Caco-2 (cell line): ENCODE results near the gene TMX1. TPM values are rescaled to one million over a fixed set of nuclear protein-coding genes. Genes with fewer than 3 reads are reported as not detected.

Source experiments
- Bru-seq: library from RNA; stranded (reverse); fragments of 400-500 nt; gene quantifications from one replicate; lab custom pipeline; 2021; lab: Mats Ljungman, UMichigan
- BruChase-seq, 2 experiments: library from RNA; stranded (reverse); fragments of 400-500 nt; gene quantifications; one replicate each; lab custom pipeline; 2021; lab: Mats Ljungman, UMichigan
- BruUV-seq: library from RNA; stranded (reverse); fragments of 400-500 nt; replicated peaks from 2 replicates; lab custom pipeline; 2021; lab: Mats Ljungman, UMichigan
- CTCF ChIA-PET: fragments of 300-600 bp; sonication (Branson Sonifier 250); formaldehyde crosslinking; loops from one replicate; lab custom pipeline; 2022; ENCODE audit warnings: antibody characterized with exemption; lab: Charles Lee
- POLR2A ChIA-PET: fragments of 300-600 bp; sonication (Branson Sonifier 250); formaldehyde crosslinking; loops from one replicate; lab custom pipeline; 2022; ENCODE audit warnings: antibody characterized with exemption; lab: Charles Lee
- DNase-seq, 2 experiments: peaks; one replicate each; pipeline versions ENCODE4 v3.0.0 to v3.0.0-alpha.2; 2020 to 2022
- H3K27me3 ChIP-seq: replicated peaks from 2 replicates; pipeline ENCODE4 v1.6.0; 2011; ENCODE audit warnings: low read length; ENCODE audit not compliant: control insufficient read depth, insufficient read depth
- H3K36me3 ChIP-seq: 2 replicates; pipeline ENCODE4 v1.5.1; 2011; ENCODE audit warnings: low read length; ENCODE audit not compliant: control insufficient read depth, insufficient read depth
- H3K4me1 ChIP-seq: fragments of 250-450 bp; sonication (Bioruptor Pico); 2 replicates; pipeline ENCODE4 v1.5.1; 2020; ENCODE audit warnings: mild to moderate bottlenecking
- H3K4me3 ChIP-seq: 2 replicates; pipeline ENCODE4 v1.5.1; 2011; ENCODE audit warnings: low read depth, mild to moderate bottlenecking, control low read depth, low read length
- H3K9me3 ChIP-seq: fragments of 250-450 bp; sonication (Bioruptor Pico); 2 replicates; pipeline ENCODE4 v1.5.1; 2020; ENCODE audit warnings: mild to moderate bottlenecking, moderate library complexity
- H3K27ac Mint-ChIP-seq: one replicate; pipeline ENCODE4 v1.8.0; 2022; ENCODE audit warnings: mixed read lengths; ENCODE audit not compliant: unreplicated experiment
- H3K27me3 Mint-ChIP-seq: one replicate; pipeline ENCODE4 v1.8.0; 2022; ENCODE audit warnings: mixed read lengths; ENCODE audit not compliant: insufficient read depth, unreplicated experiment
- H3K36me3 Mint-ChIP-seq: one replicate; pipeline ENCODE4 v1.8.0; 2022; ENCODE audit warnings: mild to moderate bottlenecking, mixed read lengths; ENCODE audit not compliant: insufficient read depth, unreplicated experiment
- H3K4me1 Mint-ChIP-seq: one replicate; pipeline ENCODE4 v1.8.0; 2022; ENCODE audit warnings: low read depth, mixed read lengths; ENCODE audit not compliant: unreplicated experiment
- H3K4me3 Mint-ChIP-seq: one replicate; pipeline ENCODE4 v1.8.0; 2022; ENCODE audit warnings: mild to moderate bottlenecking, moderate library complexity, mixed read lengths; ENCODE audit not compliant: unreplicated experiment
- H3K9me3 Mint-ChIP-seq: one replicate; pipeline ENCODE4 v1.8.0; 2022; ENCODE audit warnings: mixed read lengths; ENCODE audit not compliant: unreplicated experiment
- intact Hi-C: fragments of 100-400 bp; cut with micrococcal nuclease; formaldehyde crosslinking; loops from one replicate; pipeline ENCODE4 v1.10.0; 2022; ENCODE audit not compliant: unreplicated experiment
- long read RNA-seq: library from polyadenylated mRNA; stranded (forward); transcript quantifications from one replicate; pipeline ENCODE4 v2.0.0, GENCODE V29; 2022
- total RNA-seq: library from RNA; stranded (reverse); gene quantifications from 2 replicates; pipeline ENCODE4 v1.2.3, GENCODE V29; 2022
- TF ChIP-seq, protein P1 (sequence below), 2 experiments: fragments of 200-600 bp in 1 of 2; IDR thresholded peaks; 1 replicate in 1 of 2; 2 replicates in 1 of 2; pipeline versions ENCODE4 v1.5.1 to v1.8.0; 2011 to 2022; ENCODE audit warnings: antibody characterized with exemption in 1 of 2, control low read depth in 1 of 2, inconsistent platforms in 1 of 2, low read depth in 1 of 2, low read length in 1 of 2, mild to moderate bottlenecking in 1 of 2, moderate library complexity in 1 of 2; ENCODE audit not compliant: insufficient read depth in 1 of 2, severe bottlenecking in 1 of 2, unreplicated experiment in 1 of 2

TMX1 gene, protein sequence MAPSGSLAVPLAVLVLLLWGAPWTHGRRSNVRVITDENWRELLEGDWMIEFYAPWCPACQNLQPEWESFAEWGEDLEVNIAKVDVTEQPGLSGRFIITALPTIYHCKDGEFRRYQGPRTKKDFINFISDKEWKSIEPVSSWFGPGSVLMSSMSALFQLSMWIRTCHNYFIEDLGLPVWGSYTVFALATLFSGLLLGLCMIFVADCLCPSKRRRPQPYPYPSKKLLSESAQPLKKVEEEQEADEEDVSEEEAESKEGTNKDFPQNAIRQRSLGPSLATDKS
- total RNA-seq (40.6 and 44.7 TPM in 2 replicates), Bru-seq, nascent RNA (percentile 94 among the genes with signal in this experiment), BruChase-seq, experiment 1, labeled RNA remaining after a 2-hour chase (percentile 95 among the genes with signal in this experiment), BruChase-seq, experiment 2, labeled RNA remaining after a 6-hour chase (percentile 98 among the genes with signal in this experiment)
- long read RNA-seq, transcript TMX1-201 (8 exons, 3,995 nt) = major isoform, 204 of 213 reads
- long read RNA-seq, partial matches to known transcripts = 1 of 213 reads
- long read RNA-seq, other reads (novel, unspliced or antisense) = 8 of 213 reads

DNA sequence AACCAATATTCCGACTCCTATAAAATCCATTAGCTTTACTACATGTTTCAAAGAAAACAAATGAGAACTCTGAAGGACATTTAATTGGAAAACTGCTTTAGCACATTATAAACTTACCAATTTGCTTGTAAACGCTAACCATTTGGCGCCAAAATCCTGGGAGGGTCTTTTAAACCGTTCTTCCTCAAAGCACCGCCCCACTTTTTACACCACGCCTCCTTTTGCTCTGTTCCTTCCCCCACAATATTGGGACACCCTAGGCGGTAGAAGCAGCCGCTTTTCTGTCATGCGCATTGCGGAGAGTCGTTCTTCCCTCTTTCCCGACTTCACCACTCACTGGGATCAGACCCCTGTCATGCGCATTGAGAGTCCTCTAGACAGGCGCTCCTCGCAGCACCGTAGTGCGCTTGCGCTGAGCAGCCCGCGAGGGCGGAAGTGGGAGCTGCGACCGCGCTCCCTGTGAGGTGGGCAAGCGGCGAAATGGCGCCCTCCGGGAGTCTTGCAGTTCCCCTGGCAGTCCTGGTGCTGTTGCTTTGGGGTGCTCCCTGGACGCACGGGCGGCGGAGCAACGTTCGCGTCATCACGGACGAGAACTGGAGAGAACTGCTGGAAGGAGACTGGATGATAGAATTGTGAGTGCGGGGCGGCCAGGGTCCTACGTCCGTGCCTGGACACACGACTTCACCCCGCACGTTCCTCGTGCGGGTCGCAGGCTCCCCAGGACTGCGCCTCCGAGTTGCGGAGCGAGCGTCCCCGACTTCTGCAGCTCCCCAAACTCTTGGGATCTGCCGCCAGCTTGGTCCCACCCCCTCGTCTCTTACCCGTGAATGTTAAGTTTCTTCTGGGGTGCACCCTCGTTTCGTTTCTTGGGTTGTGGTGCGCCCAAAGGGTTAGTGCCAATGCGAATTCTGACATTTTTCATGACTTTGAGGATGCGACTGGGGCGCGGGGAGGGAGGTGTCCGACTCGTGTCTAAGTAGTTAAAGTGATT lies at the start of gene TMX1:
TMX1 (plus strand) TSS at position 435 of the 991 bp plus-strand sequence; CDS start at position 481, 46 bp downstream.
- Histone ChIP-seq H3K9me3 (no peaks in the 10 kb centered on the region), H3K36me3 (no peaks in the 10 kb centered on the region), H3K27me3 (no peaks in the 10 kb centered on the region), H3K4me1 (0 out of 2 replicates have a peak, but pooled peaks cover 8% of the 10 kb centered on the region), H3K4me3 (peak within 1 kb of the TSS; percentile 93)
- ChIA-PET CTCF (interaction anchor here (0.6 to 0.7 kb wide), 2 partner anchors 640 to 756 kb away, joined by 5 to 7 read pairs; no protein-coding TSS in a partner anchor), POLR2A (no interaction called here)
- peak; percentile 97 to 98 for DNase-seq
- Mint-ChIP-seq H3K4me1 (no peaks in the 10 kb centered on the region), H3K27ac (no peak within 1 kb of the TSS), H3K9me3 (no peaks in the 10 kb centered on the region), H3K27me3 (no peaks in the 10 kb centered on the region), H3K36me3 (peaks cover 8% of the 10 kb centered on the region), H3K4me3 (no peak within 1 kb of the TSS)
- BruUV-seq = no TSS peak
- intact Hi-C loops = no loop called here
- TF ChIP-seq, protein P1, sequence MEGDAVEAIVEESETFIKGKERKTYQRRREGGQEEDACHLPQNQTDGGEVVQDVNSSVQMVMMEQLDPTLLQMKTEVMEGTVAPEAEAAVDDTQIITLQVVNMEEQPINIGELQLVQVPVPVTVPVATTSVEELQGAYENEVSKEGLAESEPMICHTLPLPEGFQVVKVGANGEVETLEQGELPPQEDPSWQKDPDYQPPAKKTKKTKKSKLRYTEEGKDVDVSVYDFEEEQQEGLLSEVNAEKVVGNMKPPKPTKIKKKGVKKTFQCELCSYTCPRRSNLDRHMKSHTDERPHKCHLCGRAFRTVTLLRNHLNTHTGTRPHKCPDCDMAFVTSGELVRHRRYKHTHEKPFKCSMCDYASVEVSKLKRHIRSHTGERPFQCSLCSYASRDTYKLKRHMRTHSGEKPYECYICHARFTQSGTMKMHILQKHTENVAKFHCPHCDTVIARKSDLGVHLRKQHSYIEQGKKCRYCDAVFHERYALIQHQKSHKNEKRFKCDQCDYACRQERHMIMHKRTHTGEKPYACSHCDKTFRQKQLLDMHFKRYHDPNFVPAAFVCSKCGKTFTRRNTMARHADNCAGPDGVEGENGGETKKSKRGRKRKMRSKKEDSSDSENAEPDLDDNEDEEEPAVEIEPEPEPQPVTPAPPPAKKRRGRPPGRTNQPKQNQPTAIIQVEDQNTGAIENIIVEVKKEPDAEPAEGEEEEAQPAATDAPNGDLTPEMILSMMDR (IDR thresholded peaks at IDR 0.05; ENCODE audit: insufficient read depth in 1 of 2, low read depth in 1 of 2, low read length in 1 of 2, severe bottlenecking in 1 of 2, unreplicated experiment in 1 of 2) = peak in 1 of 2 experiments; percentile 6

DNA sequence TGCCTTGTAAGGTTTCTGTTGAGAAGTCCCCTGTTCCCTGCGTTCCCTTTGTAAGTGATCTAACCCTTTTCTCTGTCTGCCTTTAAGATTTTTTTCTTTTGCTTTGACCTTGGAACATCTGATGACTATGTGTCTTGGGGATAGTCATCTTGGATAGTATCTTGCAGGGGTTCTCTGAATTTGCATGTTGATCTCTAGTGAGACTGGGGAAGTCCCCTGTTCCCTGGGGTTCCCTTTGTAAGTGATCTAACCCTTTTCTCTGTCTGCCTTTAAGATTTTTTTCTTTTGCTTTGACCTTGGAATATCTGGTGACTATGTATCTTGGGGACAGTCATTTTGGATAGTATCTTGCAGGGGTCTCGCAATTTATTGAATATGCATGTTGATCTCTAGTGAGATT lies 38.2 kb upstream of the TMX1 start:
- CTCF ChIA-PET = no interaction called here
- TF ChIP-seq, protein P1 (IDR thresholded peaks at IDR 0.05; ENCODE audit: insufficient read depth in 1 of 2, low read depth in 1 of 2, low read length in 1 of 2, severe bottlenecking in 1 of 2, unreplicated experiment in 1 of 2) = no peak
- DNase-seq = no peak
- H3K9me3 Mint-ChIP-seq = no peaks in the 10 kb centered on the region
- H3K36me3 ChIP-seq = no peaks in the 10 kb centered on the region
- H3K4me1 Mint-ChIP-seq = peaks cover 13% of the 10 kb centered on the region
- no peaks in the 10 kb centered on the region for H3K27me3 ChIP-seq
- BruUV-seq = no TSS peak
- H3K27me3 Mint-ChIP-seq = no peaks in the 10 kb centered on the region
- H3K36me3 Mint-ChIP-seq = peaks cover 5% of the 10 kb centered on the region
- intact Hi-C loops = no loop called here
- H3K4me3 ChIP-seq = no peak overlapping the region
- no peaks in the 10 kb centered on the region for H3K9me3 ChIP-seq
- H3K4me3 Mint-ChIP-seq = no peak overlapping the region
- POLR2A ChIA-PET = no interaction called here
- H3K27ac Mint-ChIP-seq = no peak overlapping the region
- H3K4me1 ChIP-seq = peaks cover 12% of the 10 kb centered on the region
